Panc1 (cell line): ENCODE results near the gene TGFB1I1.

Source experiments
- POLR2AphosphoS5 ChIP-seq: IDR thresholded peaks from 2 replicates; pipeline ENCODE4 v1.6.1; 2012; ENCODE audit warnings: mild to moderate bottlenecking, low read depth, low read length, moderate library complexity
- SIN3A ChIP-seq: IDR thresholded peaks from 2 replicates; pipeline ENCODE4 v1.6.1; 2012; ENCODE audit warnings: low read depth, mild to moderate bottlenecking, low read length, moderate library complexity, borderline replicate concordance; ENCODE audit not compliant: insufficient read depth
- TF ChIP-seq, protein P1 (sequence below): fragments of 450-650 bp; IDR thresholded peaks from 2 replicates; pipeline ENCODE4 v1.5.1; 2017; ENCODE audit warnings: mild to moderate bottlenecking

DNA sequence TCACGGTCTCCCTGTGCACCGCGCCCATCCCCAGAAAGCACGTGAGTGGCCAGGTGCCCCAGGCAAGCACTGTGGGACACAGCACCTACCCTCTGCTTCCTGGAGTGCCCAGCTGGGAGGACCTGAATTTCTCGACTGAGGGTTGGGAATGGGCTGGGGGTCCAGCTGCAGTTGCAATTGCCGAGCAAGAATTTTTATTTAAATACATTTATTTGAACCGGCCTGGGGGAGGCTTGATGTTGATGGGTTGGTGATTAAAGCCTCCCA, 17.3 kb downstream of the TGFB1I1 start:
- TF ChIP-seq SIN3A: no peak
- TF ChIP-seq, protein P1, sequence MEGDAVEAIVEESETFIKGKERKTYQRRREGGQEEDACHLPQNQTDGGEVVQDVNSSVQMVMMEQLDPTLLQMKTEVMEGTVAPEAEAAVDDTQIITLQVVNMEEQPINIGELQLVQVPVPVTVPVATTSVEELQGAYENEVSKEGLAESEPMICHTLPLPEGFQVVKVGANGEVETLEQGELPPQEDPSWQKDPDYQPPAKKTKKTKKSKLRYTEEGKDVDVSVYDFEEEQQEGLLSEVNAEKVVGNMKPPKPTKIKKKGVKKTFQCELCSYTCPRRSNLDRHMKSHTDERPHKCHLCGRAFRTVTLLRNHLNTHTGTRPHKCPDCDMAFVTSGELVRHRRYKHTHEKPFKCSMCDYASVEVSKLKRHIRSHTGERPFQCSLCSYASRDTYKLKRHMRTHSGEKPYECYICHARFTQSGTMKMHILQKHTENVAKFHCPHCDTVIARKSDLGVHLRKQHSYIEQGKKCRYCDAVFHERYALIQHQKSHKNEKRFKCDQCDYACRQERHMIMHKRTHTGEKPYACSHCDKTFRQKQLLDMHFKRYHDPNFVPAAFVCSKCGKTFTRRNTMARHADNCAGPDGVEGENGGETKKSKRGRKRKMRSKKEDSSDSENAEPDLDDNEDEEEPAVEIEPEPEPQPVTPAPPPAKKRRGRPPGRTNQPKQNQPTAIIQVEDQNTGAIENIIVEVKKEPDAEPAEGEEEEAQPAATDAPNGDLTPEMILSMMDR: no peak
- no peak for TF ChIP-seq POLR2AphosphoS5
